OCI-LY3 (cell line): ENCODE data around the gene CES3.

Experiments
- H2AFZ ChIP-seq: fragments of 200-600, 300-600 bp; shearing (Covaris generic); 2 replicates; pipeline ENCODE4 v1.6.0; 2014; ENCODE audit warnings: antibody characterized with exemption, low read depth, low read length
- H3K27ac ChIP-seq: fragments of 200-600, 300-600 bp; sonication (generic); 2 replicates; pipeline ENCODE4 v1.5.1; 2014; ENCODE audit warnings: mild to moderate bottlenecking, low read length, moderate library complexity, mixed read lengths
- H3K27me3 ChIP-seq: fragments of 200-600, 300-600 bp; sonication (generic); 2 replicates; pipeline ENCODE4 v1.6.1; 2014; ENCODE audit warnings: low read depth, low read length, mixed read lengths
- H3K36me3 ChIP-seq: fragments of 200-600, 300-600 bp; sonication (generic); replicated peaks from 2 replicates; pipeline ENCODE3; 2014; ENCODE audit warnings: low read depth, low read length, mixed read lengths
- H3K4me1 ChIP-seq: fragments of 300-600, 200-600 bp; sonication (generic); 2 replicates; pipeline ENCODE4 v1.6.1; 2014; ENCODE audit warnings: low read length, mixed read lengths
- H3K4me2 ChIP-seq: fragments of 200-600, 300-600 bp; sonication (generic); 2 replicates; pipeline ENCODE4 v1.6.1; 2014; ENCODE audit warnings: low read length, mixed read lengths
- H3K4me3 ChIP-seq: fragments of 300-600, 200-600 bp; sonication (generic); 2 replicates; pipeline ENCODE4 v1.5.1; 2014; ENCODE audit warnings: antibody characterized with exemption, mild to moderate bottlenecking, low read length, moderate library complexity
- H3K79me2 ChIP-seq: fragments of 300-600, 200-600 bp; shearing (Covaris generic); 2 replicates; pipeline ENCODE4 v1.6.1; 2014; ENCODE audit warnings: mild to moderate bottlenecking, low read length, mixed read lengths
- H3K9ac ChIP-seq: fragments of 300-600, 200-600 bp; shearing (Covaris generic); 2 replicates; pipeline ENCODE4 v1.6.0; 2014; ENCODE audit warnings: mild to moderate bottlenecking, low read length, moderate library complexity
- H3K9me3 ChIP-seq: fragments of 200-600, 300-600 bp; shearing (Covaris generic); 2 replicates; pipeline ENCODE4 v1.6.1; 2014; ENCODE audit warnings: low read length, mixed read lengths; ENCODE audit not compliant: insufficient read depth
- H4K20me1 ChIP-seq: fragments of 200-600, 300-600 bp; sonication (generic); 2 replicates; pipeline ENCODE4 v1.6.1; 2016; ENCODE audit warnings: low read length, mixed read lengths; ENCODE audit not compliant: insufficient read depth
- EZH2phosphoT487 ChIP-seq: fragments of 200-600 bp; shearing (Covaris generic); IDR thresholded peaks from 2 replicates; pipeline ENCODE4 v1.6.1; 2018; ENCODE audit warnings: antibody characterized with exemption, mixed run types, low read depth
- TF ChIP-seq, protein P1 (sequence below): fragments of 200-600, 300-600 bp; sonication (generic); IDR thresholded peaks from 2 replicates; pipeline ENCODE4 v1.5.1; 2014; ENCODE audit warnings: antibody characterized with exemption, low read length, low read depth

CES3 gene

DNA sequence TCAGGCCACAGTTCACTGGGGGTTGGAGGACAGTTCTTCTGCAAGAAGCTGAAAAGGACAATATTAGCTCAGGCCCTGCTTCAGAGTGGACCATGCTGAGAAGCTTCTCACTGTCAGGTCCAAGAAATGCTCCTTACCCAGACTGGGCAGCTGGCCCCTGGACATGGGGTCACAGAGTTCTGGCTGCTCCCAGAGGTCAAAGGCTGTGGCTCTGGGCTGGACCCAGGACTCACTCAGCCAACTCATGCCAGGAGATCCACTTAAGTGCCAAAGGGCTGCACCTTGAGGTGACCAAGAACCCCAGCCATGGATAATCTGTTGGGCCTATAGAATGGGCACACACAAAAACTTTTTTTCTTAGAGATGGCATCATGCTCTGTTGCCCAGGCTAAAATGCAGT, 21.7 kb upstream of the CES3 start:
- H3K36me3 ChIP-seq, result peaks cover 16% of the 10 kb centered on the region
- no peaks in the 10 kb centered on the region for H3K27me3 ChIP-seq
- H3K9me3 ChIP-seq, result no peaks in the 10 kb centered on the region
- no peak overlapping the region for H2AFZ ChIP-seq
- no peak for TF ChIP-seq EZH2phosphoT487
- TF ChIP-seq, protein P1, sequence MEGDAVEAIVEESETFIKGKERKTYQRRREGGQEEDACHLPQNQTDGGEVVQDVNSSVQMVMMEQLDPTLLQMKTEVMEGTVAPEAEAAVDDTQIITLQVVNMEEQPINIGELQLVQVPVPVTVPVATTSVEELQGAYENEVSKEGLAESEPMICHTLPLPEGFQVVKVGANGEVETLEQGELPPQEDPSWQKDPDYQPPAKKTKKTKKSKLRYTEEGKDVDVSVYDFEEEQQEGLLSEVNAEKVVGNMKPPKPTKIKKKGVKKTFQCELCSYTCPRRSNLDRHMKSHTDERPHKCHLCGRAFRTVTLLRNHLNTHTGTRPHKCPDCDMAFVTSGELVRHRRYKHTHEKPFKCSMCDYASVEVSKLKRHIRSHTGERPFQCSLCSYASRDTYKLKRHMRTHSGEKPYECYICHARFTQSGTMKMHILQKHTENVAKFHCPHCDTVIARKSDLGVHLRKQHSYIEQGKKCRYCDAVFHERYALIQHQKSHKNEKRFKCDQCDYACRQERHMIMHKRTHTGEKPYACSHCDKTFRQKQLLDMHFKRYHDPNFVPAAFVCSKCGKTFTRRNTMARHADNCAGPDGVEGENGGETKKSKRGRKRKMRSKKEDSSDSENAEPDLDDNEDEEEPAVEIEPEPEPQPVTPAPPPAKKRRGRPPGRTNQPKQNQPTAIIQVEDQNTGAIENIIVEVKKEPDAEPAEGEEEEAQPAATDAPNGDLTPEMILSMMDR, result no peak
- H3K27ac ChIP-seq, result no peak overlapping the region
- no peak overlapping the region for H3K9ac ChIP-seq
- no peak overlapping the region for H3K4me3 ChIP-seq
- peaks cover 6% of the 10 kb centered on the region for H3K4me1 ChIP-seq
- H3K4me2 ChIP-seq, result no peak overlapping the region
- H3K79me2 ChIP-seq, result peaks cover 26% of the 10 kb centered on the region
- H4K20me1 ChIP-seq, result 0 out of 2 replicates have a peak, but pooled peaks cover 3% of the 10 kb centered on the region

DNA sequence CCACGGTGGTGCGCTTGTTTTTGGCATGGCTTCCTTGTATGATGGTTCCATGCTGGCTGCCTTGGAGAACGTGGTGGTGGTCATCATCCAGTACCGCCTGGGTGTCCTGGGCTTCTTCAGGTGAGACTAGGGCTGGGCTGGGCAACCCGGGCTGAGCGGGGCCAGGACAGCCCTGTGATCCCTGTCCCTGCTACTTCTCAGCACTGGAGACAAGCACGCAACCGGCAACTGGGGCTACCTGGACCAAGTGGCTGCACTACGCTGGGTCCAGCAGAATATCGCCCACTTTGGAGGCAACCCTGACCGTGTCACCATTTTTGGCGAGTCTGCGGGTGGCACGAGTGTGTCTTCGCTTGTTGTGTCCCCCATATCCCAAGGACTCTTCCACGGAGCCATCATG, 20.8 kb upstream of the CES3 start:
- Histone ChIP-seq H3K27me3 (no peaks in the 10 kb centered on the region), H3K36me3 (peaks cover 16% of the 10 kb centered on the region)

DNA sequence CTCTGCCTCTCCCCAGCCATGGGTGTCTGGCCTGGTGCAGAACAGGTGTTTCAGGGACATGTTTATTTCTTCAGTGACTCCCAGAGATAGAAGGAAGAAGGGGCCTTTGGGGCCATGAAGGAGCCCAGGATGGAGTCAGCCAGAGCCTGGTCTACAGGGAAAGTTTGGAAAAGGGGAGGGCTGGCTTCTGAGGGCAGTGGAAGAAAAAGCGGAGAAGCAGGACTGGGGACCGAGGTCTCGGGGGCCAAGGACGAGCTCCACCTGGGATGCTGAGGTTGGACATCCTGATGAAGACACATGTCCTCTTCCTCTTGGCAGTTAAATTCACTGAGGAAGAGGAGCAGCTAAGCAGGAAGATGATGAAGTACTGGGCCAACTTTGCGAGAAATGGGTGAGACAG, 18.1 kb upstream of the CES3 start:
- no peaks in the 10 kb centered on the region for H3K79me2 ChIP-seq
- no peaks in the 10 kb centered on the region for H4K20me1 ChIP-seq
- H3K9me3 ChIP-seq, result no peaks in the 10 kb centered on the region
- no peak overlapping the region for H2AFZ ChIP-seq
- no peak overlapping the region for H3K27ac ChIP-seq
- H3K4me2 ChIP-seq, result no peak overlapping the region
- peaks cover 16% of the 10 kb centered on the region for H3K36me3 ChIP-seq
- no peak overlapping the region for H3K4me3 ChIP-seq
- H3K27me3 ChIP-seq, result no peaks in the 10 kb centered on the region
- TF ChIP-seq, protein P1, result no peak
- no peak for TF ChIP-seq EZH2phosphoT487
- H3K9ac ChIP-seq, result no peak overlapping the region
- peaks cover 4% of the 10 kb centered on the region; the same call in 1 of the 2 replicates for H3K4me1 ChIP-seq

More for the DNA sequence above, 20.8 kb upstream of the CES3 start:
- Histone ChIP-seq H3K27ac (no peak overlapping the region), H3K4me1 (peaks cover 4% of the 10 kb centered on the region), H4K20me1 (0 out of 2 replicates have a peak, but pooled peaks cover 3% of the 10 kb centered on the region), H3K4me3 (no peak overlapping the region), H3K9ac (no peak overlapping the region), H3K4me2 (no peak overlapping the region), H3K9me3 (no peaks in the 10 kb centered on the region), H3K79me2 (peaks cover 17% of the 10 kb centered on the region), H2AFZ (no peak overlapping the region)
- TF ChIP-seq, protein P1, result no peak
- no peak for TF ChIP-seq EZH2phosphoT487

DNA sequence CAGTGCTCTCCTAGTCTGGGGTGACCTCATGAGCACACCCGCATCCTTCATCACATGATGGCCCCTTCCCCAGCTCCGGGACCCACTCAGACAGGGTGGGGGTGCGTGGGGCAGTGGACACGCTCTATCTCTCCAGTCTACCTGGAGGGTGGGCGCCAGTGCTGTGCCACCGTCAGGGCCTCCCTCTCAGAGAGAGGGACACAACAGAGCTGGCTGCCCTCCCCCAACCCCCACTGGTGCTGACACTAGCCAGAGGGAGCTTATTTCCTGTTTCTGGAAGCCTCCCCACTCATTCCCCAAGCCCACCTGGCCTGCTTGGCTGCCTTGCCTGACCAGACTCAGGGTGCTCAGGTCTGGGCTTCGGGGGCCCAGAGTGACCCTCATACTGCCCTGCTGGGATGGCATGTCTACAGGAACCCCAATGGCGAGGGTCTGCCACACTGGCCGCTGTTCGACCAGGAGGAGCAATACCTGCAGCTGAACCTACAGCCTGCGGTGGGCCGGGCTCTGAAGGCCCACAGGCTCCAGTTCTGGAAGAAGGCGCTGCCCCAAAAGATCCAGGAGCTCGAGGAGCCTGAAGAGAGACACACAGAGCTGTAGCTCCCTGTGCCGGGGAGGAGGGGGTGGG, 17.5 kb upstream of the CES3 start:
- Histone ChIP-seq H3K4me1 (peaks cover 4% of the 10 kb centered on the region; the same call in 1 of the 2 replicates), H3K27me3 (no peaks in the 10 kb centered on the region; the same call in 1 of the 2 replicates), H3K4me3 (no peak overlapping the region), H3K36me3 (peaks cover 16% of the 10 kb centered on the region), H3K9me3 (no peaks in the 10 kb centered on the region), H3K79me2 (no peaks in the 10 kb centered on the region), H3K9ac (no peak overlapping the region), H4K20me1 (no peaks in the 10 kb centered on the region), H3K4me2 (no peak overlapping the region), H2AFZ (no peak overlapping the region), H3K27ac (no peak overlapping the region)
- no peak for TF ChIP-seq EZH2phosphoT487
- TF ChIP-seq, protein P1, result no peak
